ENCODE measurements around the gene KYNU.

The KYNU gene

GRCh38 chr2:142869461-142870106 is 7.9 kb upstream of the KYNU start:
- Histone ChIP-seq H3K9me3 (ENCODE audit: control insufficient read depth in 2 of 2, low read length in 2 of 2) (no peaks in the 10 kb centered on the region), H3K27ac (ENCODE audit: low read depth in 2 of 2, low read length in 2 of 2) (peak overlapping the region in 1 of 2 donors; percentile 57), H3K36me3 (ENCODE audit: control insufficient read depth in 2 of 2, insufficient read depth in 2 of 2, low read length in 2 of 2) (no peaks in the 10 kb centered on the region), H3K27me3 (ENCODE audit: control insufficient read depth in 2 of 2, insufficient read depth in 2 of 2, low read length in 2 of 2) (no peaks in the 10 kb centered on the region), H3K9ac (ENCODE audit: low read depth in 1 of 2, low read length in 2 of 2) (no peak overlapping the region), H3K4me3 (ENCODE audit: low read length in 2 of 2) (peak overlapping the region in 1 of 2 donors; percentile 8), H3K4me1 (ENCODE audit: control insufficient read depth in 2 of 2, insufficient read depth in 2 of 2, low read length in 2 of 2) (peaks cover 5 to 21% of the 10 kb centered on the region in 2 donors)

DNA sequence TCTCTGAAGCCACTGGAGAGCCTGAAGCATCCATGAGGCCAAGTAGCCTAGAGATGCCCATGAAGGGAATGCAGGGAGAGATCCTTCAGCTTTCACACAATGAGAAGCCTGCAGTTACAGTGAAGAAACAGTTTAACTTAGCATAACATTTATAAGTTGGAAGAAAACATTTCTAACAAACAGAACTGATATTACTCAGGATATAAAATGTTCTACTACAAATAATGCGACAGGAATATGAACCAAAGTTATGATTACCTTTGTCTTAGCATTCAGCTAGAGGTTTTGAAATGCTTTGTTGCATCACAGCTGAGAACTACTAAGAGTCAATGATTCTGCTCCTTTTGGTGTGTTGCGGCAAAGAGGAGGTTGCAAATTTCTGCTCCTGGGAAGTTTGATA is 6.9 kb upstream of the KYNU start:
- Histone ChIP-seq H3K27me3 (ENCODE audit: control insufficient read depth in 2 of 2, insufficient read depth in 2 of 2, low read length in 2 of 2) (no peaks in the 10 kb centered on the region), H3K27ac (ENCODE audit: low read depth in 2 of 2, low read length in 2 of 2) (no peak overlapping the region), H3K4me3 (ENCODE audit: low read length in 2 of 2) (no peak overlapping the region), H3K9me3 (ENCODE audit: control insufficient read depth in 2 of 2, low read length in 2 of 2) (no peaks in the 10 kb centered on the region), H3K9ac (ENCODE audit: low read depth in 1 of 2, low read length in 2 of 2) (no peak overlapping the region), H3K4me1 (ENCODE audit: control insufficient read depth in 2 of 2, insufficient read depth in 2 of 2, low read length in 2 of 2) (peaks cover 5 to 21% of the 10 kb centered on the region in 2 donors), H3K36me3 (ENCODE audit: control insufficient read depth in 2 of 2, insufficient read depth in 2 of 2, low read length in 2 of 2) (no peaks in the 10 kb centered on the region)

DNA sequence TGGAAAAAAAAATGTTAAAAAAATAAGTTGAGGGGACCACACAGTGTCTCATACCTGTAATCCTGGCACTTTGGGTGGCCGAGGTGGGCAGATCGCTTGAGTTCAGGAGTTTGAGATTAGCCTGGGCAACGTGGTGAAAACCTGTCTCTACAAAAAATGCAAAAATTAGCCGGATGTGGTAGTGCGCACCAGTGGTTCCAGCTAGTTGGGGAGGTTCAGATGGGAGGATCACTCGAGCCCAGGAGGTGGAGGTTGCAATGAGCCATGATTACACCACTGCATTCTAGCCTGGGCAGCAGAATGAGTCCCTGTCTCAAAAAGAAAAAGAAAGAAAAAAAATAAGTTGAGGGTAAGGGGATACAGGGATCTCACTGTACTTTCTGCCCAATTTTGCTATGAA is 6.1 kb upstream of the KYNU start:
- Histone ChIP-seq H3K36me3 (ENCODE audit: control insufficient read depth in 2 of 2, insufficient read depth in 2 of 2, low read length in 2 of 2) (no peaks in the 10 kb centered on the region), H3K4me1 (ENCODE audit: control insufficient read depth in 2 of 2, insufficient read depth in 2 of 2, low read length in 2 of 2) (peaks cover 5 to 21% of the 10 kb centered on the region in 2 donors), H3K27me3 (ENCODE audit: control insufficient read depth in 2 of 2, insufficient read depth in 2 of 2, low read length in 2 of 2) (no peaks in the 10 kb centered on the region), H3K9me3 (ENCODE audit: control insufficient read depth in 2 of 2, low read length in 2 of 2) (no peaks in the 10 kb centered on the region), H3K27ac (ENCODE audit: low read depth in 2 of 2, low read length in 2 of 2) (no peak overlapping the region), H3K9ac (ENCODE audit: low read depth in 1 of 2, low read length in 2 of 2) (no peak overlapping the region), H3K4me3 (ENCODE audit: low read length in 2 of 2) (no peak overlapping the region)

DNA sequence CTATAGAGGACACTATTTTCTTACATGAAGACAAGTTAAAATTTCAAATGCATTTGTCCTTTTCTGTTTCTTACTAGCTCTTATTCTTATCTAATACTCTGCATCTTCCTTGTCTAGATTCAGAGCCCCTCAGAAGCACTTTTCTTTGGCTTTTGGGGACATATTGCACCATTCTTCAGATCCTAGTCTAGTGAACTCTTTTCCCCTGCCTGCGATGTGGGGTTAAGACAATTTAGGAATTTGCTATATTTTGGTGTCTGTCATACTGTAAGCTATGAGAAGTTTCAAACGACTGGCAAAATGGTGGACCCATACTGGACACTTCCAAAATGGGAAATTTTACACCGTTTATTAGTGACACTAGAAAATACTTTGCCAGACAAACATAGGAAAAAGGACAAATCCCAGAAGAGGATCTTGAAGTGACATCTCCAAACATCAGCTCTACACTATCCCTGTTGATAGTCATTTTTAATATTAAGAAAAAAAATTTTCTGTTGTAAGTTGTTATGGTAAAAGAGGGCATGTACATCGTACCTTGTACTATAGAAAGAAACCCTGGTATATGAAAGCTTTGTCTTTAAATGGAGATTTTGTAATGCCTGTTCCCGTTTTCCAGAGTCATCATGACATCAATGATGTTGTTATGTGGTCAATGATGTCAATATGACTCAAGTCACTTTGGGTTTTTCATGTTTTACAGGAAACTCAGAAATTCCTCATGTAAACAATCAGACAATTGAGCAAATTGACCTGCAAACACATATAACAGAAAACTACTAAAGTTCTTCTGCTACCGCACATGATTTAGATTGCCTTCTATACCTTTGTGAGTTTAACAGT is 4.4 kb upstream of the KYNU start:
- Histone ChIP-seq H3K27ac (ENCODE audit: low read depth in 2 of 2, low read length in 2 of 2) (no peak overlapping the region), H3K9ac (ENCODE audit: low read depth in 1 of 2, low read length in 2 of 2) (no peak overlapping the region), H3K4me1 (ENCODE audit: control insufficient read depth in 2 of 2, insufficient read depth in 2 of 2, low read length in 2 of 2) (peaks cover 5 to 20% of the 10 kb centered on the region in 2 donors), H3K36me3 (ENCODE audit: control insufficient read depth in 2 of 2, insufficient read depth in 2 of 2, low read length in 2 of 2) (no peaks in the 10 kb centered on the region), H3K4me3 (ENCODE audit: low read length in 2 of 2) (no peak overlapping the region), H3K9me3 (ENCODE audit: control insufficient read depth in 2 of 2, low read length in 2 of 2) (no peaks in the 10 kb centered on the region), H3K27me3 (ENCODE audit: control insufficient read depth in 2 of 2, insufficient read depth in 2 of 2, low read length in 2 of 2) (no peaks in the 10 kb centered on the region)

- no peak overlapping the region for H3K4me3 ChIP-seq (ENCODE audit: low read length in 2 of 2)
- no peak overlapping the region for H3K9ac ChIP-seq (ENCODE audit: low read depth in 1 of 2, low read length in 2 of 2)
- peaks cover 1 to 12% of the 10 kb centered on the region in 2 donors for H3K4me1 ChIP-seq (ENCODE audit: control insufficient read depth in 2 of 2, insufficient read depth in 2 of 2, low read length in 2 of 2)
- peak overlapping the region in 1 of 2 donors; percentile 9 for H3K27ac ChIP-seq (ENCODE audit: low read depth in 2 of 2, low read length in 2 of 2)
- H3K27me3 ChIP-seq (ENCODE audit: control insufficient read depth in 2 of 2, insufficient read depth in 2 of 2, low read length in 2 of 2), result no peaks in the 10 kb centered on the region
- H3K36me3 ChIP-seq (ENCODE audit: control insufficient read depth in 2 of 2, insufficient read depth in 2 of 2, low read length in 2 of 2), result no peaks in the 10 kb centered on the region
- H3K9me3 ChIP-seq (ENCODE audit: control insufficient read depth in 2 of 2, low read length in 2 of 2), result no peaks in the 10 kb centered on the region
These were observed 3.6 kb upstream of the KYNU start for GRCh38 chr2:142873831-142874287.

DNA sequence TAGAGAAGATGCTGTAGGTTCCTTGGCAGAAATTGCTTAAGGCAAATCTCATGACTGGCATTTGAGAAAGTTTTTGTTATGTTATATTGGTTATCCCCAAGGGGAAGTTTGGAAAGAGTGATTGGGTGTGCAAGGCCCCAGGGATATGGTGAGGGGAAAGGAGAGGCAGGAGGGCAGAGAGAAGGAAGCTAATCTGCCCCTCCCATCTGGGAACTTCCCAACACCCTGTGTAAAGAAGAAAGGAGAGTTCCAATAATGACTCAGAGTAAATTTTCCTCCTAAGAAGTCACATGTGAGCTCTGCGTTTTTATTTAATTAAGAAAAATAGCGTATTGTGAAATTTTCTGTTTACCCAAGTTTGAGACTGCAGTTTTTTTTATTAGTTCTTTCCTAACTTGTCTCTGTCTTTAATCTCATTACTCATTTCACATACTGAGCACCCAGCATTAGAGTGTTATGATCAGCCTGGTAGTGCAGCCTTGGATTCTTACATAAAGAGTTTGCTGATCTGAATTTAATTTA is 3.1 kb upstream of the KYNU start:
- H3K9me3 ChIP-seq (ENCODE audit: control insufficient read depth in 2 of 2, low read length in 2 of 2), result no peaks in the 10 kb centered on the region
- peaks cover 0 to 8% of the 10 kb centered on the region in 2 donors for H3K4me1 ChIP-seq (ENCODE audit: control insufficient read depth in 2 of 2, insufficient read depth in 2 of 2, low read length in 2 of 2)
- H3K36me3 ChIP-seq (ENCODE audit: control insufficient read depth in 2 of 2, insufficient read depth in 2 of 2, low read length in 2 of 2), result no peaks in the 10 kb centered on the region
- H3K9ac ChIP-seq (ENCODE audit: low read depth in 1 of 2, low read length in 2 of 2), result no peak overlapping the region
- no peaks in the 10 kb centered on the region for H3K27me3 ChIP-seq (ENCODE audit: control insufficient read depth in 2 of 2, insufficient read depth in 2 of 2, low read length in 2 of 2)
- no peak overlapping the region for H3K4me3 ChIP-seq (ENCODE audit: low read length in 2 of 2)
- H3K27ac ChIP-seq (ENCODE audit: low read depth in 2 of 2, low read length in 2 of 2), result peak overlapping the region in 1 of 2 donors; percentile 9

GRCh38 chr2:142875010-142875409 is 2.5 kb upstream of the KYNU start:
- no peaks in the 10 kb centered on the region for H3K36me3 ChIP-seq (ENCODE audit: control insufficient read depth in 2 of 2, insufficient read depth in 2 of 2, low read length in 2 of 2)
- H3K9me3 ChIP-seq (ENCODE audit: control insufficient read depth in 2 of 2, low read length in 2 of 2), result no peaks in the 10 kb centered on the region
- H3K4me1 ChIP-seq (ENCODE audit: control insufficient read depth in 2 of 2, insufficient read depth in 2 of 2, low read length in 2 of 2), result peaks cover 0 to 4% of the 10 kb centered on the region in 2 donors
- no peak overlapping the region for H3K4me3 ChIP-seq (ENCODE audit: low read length in 2 of 2)
- H3K9ac ChIP-seq (ENCODE audit: low read depth in 1 of 2, low read length in 2 of 2), result no peak overlapping the region
- H3K27me3 ChIP-seq (ENCODE audit: control insufficient read depth in 2 of 2, insufficient read depth in 2 of 2, low read length in 2 of 2), result no peaks in the 10 kb centered on the region
- H3K27ac ChIP-seq (ENCODE audit: low read depth in 2 of 2, low read length in 2 of 2), result no peak overlapping the region

- H3K9ac ChIP-seq (ENCODE audit: low read depth in 1 of 2, low read length in 2 of 2), result no peak overlapping the region
- no peaks in the 10 kb centered on the region for H3K9me3 ChIP-seq (ENCODE audit: control insufficient read depth in 2 of 2, low read length in 2 of 2)
- no peak overlapping the region for H3K27ac ChIP-seq (ENCODE audit: low read depth in 2 of 2, low read length in 2 of 2)
- no peaks in the 10 kb centered on the region for H3K27me3 ChIP-seq (ENCODE audit: control insufficient read depth in 2 of 2, insufficient read depth in 2 of 2, low read length in 2 of 2)
- peaks cover 0 to 4% of the 10 kb centered on the region in 2 donors for H3K4me1 ChIP-seq (ENCODE audit: control insufficient read depth in 2 of 2, insufficient read depth in 2 of 2, low read length in 2 of 2)
- H3K36me3 ChIP-seq (ENCODE audit: control insufficient read depth in 2 of 2, insufficient read depth in 2 of 2, low read length in 2 of 2), result no peaks in the 10 kb centered on the region
- no peak overlapping the region for H3K4me3 ChIP-seq (ENCODE audit: low read length in 2 of 2)
These were observed 1.8 kb upstream of the KYNU start for GRCh38 chr2:142875652-142876051.

DNA sequence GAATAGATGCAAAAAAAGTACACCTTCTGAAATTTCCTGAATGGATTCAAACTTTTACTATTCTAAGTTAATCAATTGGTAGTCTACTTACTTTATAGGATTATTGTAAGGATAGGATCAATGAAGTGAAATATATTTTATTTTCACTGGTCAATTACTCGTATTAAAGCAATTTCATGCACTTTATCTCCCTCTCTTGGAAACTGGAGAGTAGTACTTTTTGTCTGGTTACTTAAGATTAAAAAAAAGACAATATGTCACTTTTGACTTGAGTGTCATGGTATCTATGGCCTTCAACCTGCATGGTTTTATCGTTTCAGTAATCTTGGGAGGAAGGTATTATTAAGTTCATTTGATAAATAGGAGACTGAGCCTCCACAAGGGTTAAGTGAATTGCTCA is 1.0 kb upstream of the KYNU start:
- Histone ChIP-seq H3K36me3 (ENCODE audit: control insufficient read depth in 2 of 2, insufficient read depth in 2 of 2, low read length in 2 of 2) (no peaks in the 10 kb centered on the region), H3K9ac (ENCODE audit: low read depth in 1 of 2, low read length in 2 of 2) (no peak overlapping the region), H3K9me3 (ENCODE audit: control insufficient read depth in 2 of 2, low read length in 2 of 2) (no peaks in the 10 kb centered on the region), H3K27ac (ENCODE audit: low read depth in 2 of 2, low read length in 2 of 2) (no peak overlapping the region), H3K4me1 (ENCODE audit: control insufficient read depth in 2 of 2, insufficient read depth in 2 of 2, low read length in 2 of 2) (peaks cover 0 to 4% of the 10 kb centered on the region in 2 donors), H3K4me3 (ENCODE audit: low read length in 2 of 2) (no peak overlapping the region), H3K27me3 (ENCODE audit: control insufficient read depth in 2 of 2, insufficient read depth in 2 of 2, low read length in 2 of 2) (no peaks in the 10 kb centered on the region)

GRCh38 chr2:142878031-142878678 is 691 bp downstream of the KYNU start:
- Histone ChIP-seq H3K9ac (ENCODE audit: low read depth in 1 of 2, low read length in 2 of 2) (no peak overlapping the region), H3K27me3 (ENCODE audit: control insufficient read depth in 2 of 2, insufficient read depth in 2 of 2, low read length in 2 of 2) (no peaks in the 10 kb centered on the region), H3K9me3 (ENCODE audit: control insufficient read depth in 2 of 2, low read length in 2 of 2) (no peaks in the 10 kb centered on the region), H3K36me3 (ENCODE audit: control insufficient read depth in 2 of 2, insufficient read depth in 2 of 2, low read length in 2 of 2) (no peaks in the 10 kb centered on the region), H3K27ac (ENCODE audit: low read depth in 2 of 2, low read length in 2 of 2) (no peak overlapping the region), H3K4me1 (ENCODE audit: control insufficient read depth in 2 of 2, insufficient read depth in 2 of 2, low read length in 2 of 2) (peaks cover 0 to 4% of the 10 kb centered on the region in 2 donors), H3K4me3 (ENCODE audit: low read length in 2 of 2) (peak overlapping the region; percentile 11 to 39)
